ENCODE measurements around the gene SP140.
"Not testable (repeated sequence)": the region's sequence is repeated elsewhere in the genome, so short reads cannot be mapped to it uniquely, and the experiment has no call there.

The SP140 gene

GRCh38 chr2:230327418-230328154 is 102.0 kb downstream of the SP140 start:
- FAIRE-seq: no peak

- FAIRE-seq: no peak
These were observed 102.6 kb downstream of the SP140 start for GRCh38 chr2:230328155-230328458.

- FAIRE-seq: no peak
These were observed 104.5 kb downstream of the SP140 start for GRCh38 chr2:230329946-230330605.

- no peak for FAIRE-seq
These were observed 105.2 kb downstream of the SP140 start for GRCh38 chr2:230330725-230331124.

- FAIRE-seq: no peak
These were observed 109.9 kb downstream of the SP140 start for GRCh38 chr2:230335461-230335863.

GRCh38 chr2:230335864-230336506 is 110.4 kb downstream of the SP140 start:
- FAIRE-seq: no peak

GRCh38 chr2:230341936-230342528 is 116.5 kb downstream of the SP140 start:
- not testable (repeated sequence) for FAIRE-seq

- not testable (repeated sequence) for FAIRE-seq
These were observed 117.6 kb downstream of the SP140 start for GRCh38 chr2:230343041-230343624.

GRCh38 chr2:230343747-230344146 is 118.2 kb downstream of the SP140 start:
- no peak for FAIRE-seq

GRCh38 chr2:230346465-230346864 is 120.9 kb downstream of the SP140 start:
- no peak for FAIRE-seq

- FAIRE-seq: no peak
These were observed 121.5 kb downstream of the SP140 start for GRCh38 chr2:230346921-230347533.

- FAIRE-seq: no peak
These were observed 122.2 kb downstream of the SP140 start for GRCh38 chr2:230347659-230348305.

- FAIRE-seq: no peak
These were observed 123.3 kb downstream of the SP140 start for GRCh38 chr2:230348787-230349186.

- FAIRE-seq: no peak
These were observed 130.5 kb downstream of the SP140 start for GRCh38 chr2:230356084-230356483.

GRCh38 chr2:230358305-230358704 is 132.8 kb downstream of the SP140 start:
- no peak for FAIRE-seq

GRCh38 chr2:230360028-230360427 is 134.5 kb downstream of the SP140 start:
- no peak for FAIRE-seq

- no peak for FAIRE-seq
These were observed 136.6 kb downstream of the SP140 start for GRCh38 chr2:230362030-230362691.
